Right hindlimb (tissue), 1 donor: ENCODE measurements around the gene MRPL10.

Experiments used
- DNase-seq: peaks from one replicate; pipeline ENCODE4 v3.0.0-alpha.2; 2018

MRPL10 gene

GRCh38 chr17:47831003-47831933 is at the start of gene MRPL10, which contains the start of gene LRRC46:
Gene MRPL10 (minus strand): TSS chr17:47831541. CDS start chr17:47831511, 30 bp downstream.
Gene LRRC46 (plus strand): TSS chr17:47831670. CDS start chr17:47831990, 320 bp downstream.
- peak; percentile 96 for DNase-seq

- DNase-seq: no peak
Measured at GRCh38 chr17:47879776-47880454, 48.6 kb upstream of the MRPL10 start.

GRCh38 chr17:47879028-47879585 is 47.8 kb upstream of the MRPL10 start:
- DNase-seq: no peak

- DNase-seq: no peak
Measured at GRCh38 chr17:47878203-47879027, 47.1 kb upstream of the MRPL10 start.

- DNase-seq: no peak
Measured at GRCh38 chr17:47877368-47878034, 46.2 kb upstream of the MRPL10 start.

- no peak for DNase-seq
Measured at GRCh38 chr17:47875011-47875985, 44.0 kb upstream of the MRPL10 start.

GRCh38 chr17:47873200-47874090 is 42.1 kb upstream of the MRPL10 start:
- DNase-seq: no peak

- DNase-seq: peak; percentile 29
Measured at GRCh38 chr17:47872651-47873161, 41.4 kb upstream of the MRPL10 start.

- DNase-seq: peak; percentile 61
Measured at GRCh38 chr17:47872019-47872650, 40.8 kb upstream of the MRPL10 start.

DNA sequence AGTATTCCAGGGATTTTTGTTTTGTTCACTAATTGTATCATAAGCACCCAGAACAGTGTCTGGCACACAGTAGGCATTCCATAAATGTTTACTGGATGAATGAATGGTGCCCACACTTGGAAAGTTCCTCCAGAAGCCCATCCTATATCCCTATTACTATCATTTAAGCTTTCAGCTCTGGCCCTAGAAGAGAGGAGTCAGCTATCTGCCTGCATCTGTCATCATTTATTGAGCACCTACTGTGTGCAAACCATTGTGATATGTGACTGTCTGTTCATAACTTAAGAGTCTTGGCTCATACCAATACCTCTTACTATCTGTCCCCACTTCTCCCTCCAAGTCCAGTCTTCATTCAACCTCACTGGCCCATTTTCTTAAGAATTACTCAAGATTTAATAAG is 39.7 kb upstream of the MRPL10 start:
- DNase-seq: no peak

DNA sequence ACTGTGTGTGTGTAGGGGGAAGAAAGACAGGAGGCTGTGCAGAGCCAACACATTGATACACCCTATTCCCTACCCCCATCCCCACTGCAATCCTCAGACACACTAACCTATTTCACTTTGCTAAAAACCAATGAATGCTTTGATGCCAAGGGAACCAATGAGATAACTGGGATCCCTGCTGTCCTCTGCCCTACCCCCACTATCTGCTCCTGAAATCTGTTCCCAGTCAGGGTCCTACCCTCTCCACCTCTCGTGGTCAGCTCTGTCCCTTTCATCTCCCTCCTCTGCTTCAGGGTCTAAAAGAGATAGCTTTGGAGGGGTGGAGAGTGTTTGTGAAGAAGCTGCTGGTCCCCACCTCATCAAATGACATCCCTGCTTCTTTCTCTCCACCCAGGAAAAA is 38.7 kb upstream of the MRPL10 start:
- DNase-seq: no peak

GRCh38 chr17:47869114-47869513 is 37.8 kb upstream of the MRPL10 start:
- DNase-seq: no peak

DNA sequence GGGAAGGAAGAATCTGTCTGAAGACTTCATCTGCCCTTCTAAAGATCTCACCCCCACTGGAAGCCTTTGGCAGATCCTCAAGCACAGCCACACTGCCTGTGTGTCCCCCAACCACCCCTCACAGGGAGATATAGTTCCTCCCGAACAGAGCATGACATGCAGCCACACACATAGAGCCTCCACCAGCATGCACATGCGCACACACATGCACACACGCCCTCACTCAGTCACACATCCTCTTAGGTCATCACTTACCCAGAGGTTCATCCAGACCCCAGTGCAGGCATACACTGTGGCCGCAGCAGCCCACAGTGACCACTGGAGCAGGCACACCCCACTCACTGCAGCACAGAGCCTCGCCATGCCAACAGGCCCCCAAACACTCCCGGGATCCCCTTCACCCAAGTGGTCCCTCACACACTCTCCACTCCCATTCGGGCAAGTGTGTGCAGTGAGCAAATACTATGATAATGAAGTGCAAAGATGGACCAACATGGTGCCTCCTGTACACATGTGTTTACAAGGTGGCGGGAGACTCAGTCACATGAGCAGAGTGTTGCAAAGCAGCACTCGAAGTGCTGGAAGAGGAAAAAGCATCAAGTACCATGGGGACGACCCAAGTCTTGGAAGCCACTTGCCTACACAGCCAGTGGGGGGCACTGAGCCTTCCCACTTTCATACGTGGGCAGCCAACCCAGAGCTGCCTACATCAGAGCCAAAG is 36.6 kb upstream of the MRPL10 start:
- no peak for DNase-seq

DNA sequence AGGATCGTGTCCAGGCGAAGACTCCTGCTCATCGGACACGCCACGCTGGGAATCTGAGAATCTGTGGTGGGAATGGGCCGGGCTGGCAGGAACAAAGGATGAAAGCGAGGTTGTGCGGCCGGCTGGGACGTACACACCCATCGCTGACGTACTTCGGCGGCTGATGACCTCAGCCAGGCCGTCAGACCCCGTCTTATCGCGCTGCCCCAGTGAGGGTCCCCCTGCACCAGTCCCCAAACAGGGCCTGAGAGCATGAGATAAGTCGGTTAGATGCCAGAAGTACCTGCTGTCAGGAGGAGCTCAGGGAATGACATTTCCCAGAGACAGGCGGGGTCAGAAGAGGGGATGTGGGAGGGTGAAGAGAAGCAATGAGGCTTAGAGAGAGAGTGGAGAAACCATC is 35.6 kb upstream of the MRPL10 start:
- no peak for DNase-seq

DNA sequence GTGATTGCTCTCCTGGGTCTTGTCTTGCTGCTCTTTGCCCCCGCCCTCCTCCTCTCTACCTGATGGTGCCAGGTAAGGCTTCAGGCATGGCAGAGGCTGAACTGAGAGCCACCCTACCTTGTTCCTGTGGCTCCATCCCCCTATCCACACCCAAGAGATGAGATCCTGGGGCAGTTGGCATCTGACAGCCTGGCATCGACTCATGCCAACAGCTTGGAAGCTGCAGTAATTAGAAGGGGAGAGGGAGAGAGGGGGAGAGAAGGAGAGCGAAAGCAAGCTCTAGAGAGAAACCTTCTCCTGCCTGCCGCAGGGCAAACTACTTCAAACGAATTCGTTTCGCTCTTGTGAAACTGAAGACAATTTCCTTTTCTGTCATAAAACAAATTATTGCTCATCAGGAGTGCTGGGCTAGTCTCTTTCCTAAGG is 33.5 kb upstream of the MRPL10 start:
- DNase-seq: no peak

- DNase-seq: no peak
Measured at GRCh38 chr17:47862621-47863440, 31.5 kb upstream of the MRPL10 start.

- no peak for DNase-seq
Measured at GRCh38 chr17:47860386-47860785, 29.0 kb upstream of the MRPL10 start.
